WTC11 (cell line): ENCODE results near the gene CLEC4M. TPM values are rescaled to one million over a fixed set of nuclear protein-coding genes. Genes with fewer than 3 reads are reported as not detected.
A peak's percentile ranks its signal among the peaks of the same experiment; 100 is the strongest.

Experiments
- ATAC-seq: fragments of 200-7000 bp; cut with Tn5 transposase; 2 replicates; pipeline ENCODE4 v1.10.0; 2021; ENCODE audit warnings: mild to moderate bottlenecking, moderate library complexity
- CTCF ChIA-PET: fragments of 300-600 bp; sonication (Branson Sonifier 250); formaldehyde crosslinking; loops from one replicate; lab custom pipeline; 2021; ENCODE audit warnings: antibody characterized with exemption; lab: Charles Lee
- POLR2A ChIA-PET: fragments of 350-600 bp; sonication (Branson Sonifier 250); formaldehyde crosslinking; loops from one replicate; lab custom pipeline; 2021; ENCODE audit warnings: antibody characterized with exemption; lab: Charles Lee
- DNase-seq: peaks from one replicate; pipeline ENCODE4 v3.0.0; 2021; ENCODE audit warnings: low spot score
- H3K27ac Mint-ChIP-seq: 2 replicates; pipeline ENCODE4 v1.8.0; 2021; ENCODE audit warnings: mixed read lengths
- H3K27me3 Mint-ChIP-seq: 2 replicates; pipeline ENCODE4 v1.8.0; 2021; ENCODE audit warnings: low read depth, mild to moderate bottlenecking, moderate library complexity, mixed read lengths
- H3K36me3 Mint-ChIP-seq: 2 replicates; pipeline ENCODE4 v1.8.0; 2021; ENCODE audit warnings: mixed read lengths
- H3K4me1 Mint-ChIP-seq: 2 replicates; pipeline ENCODE4 v1.8.0; 2022; ENCODE audit warnings: mixed read lengths
- H3K4me3 Mint-ChIP-seq: 2 replicates; pipeline ENCODE4 v1.8.0; 2021; ENCODE audit warnings: mild to moderate bottlenecking, moderate library complexity, mixed read lengths
- H3K9me3 Mint-ChIP-seq: 2 replicates; pipeline ENCODE4 v1.8.0; 2021; ENCODE audit warnings: mixed read lengths
- ATF3 ChIP-seq: sonication (generic); formaldehyde crosslinking; conservative IDR thresholded peaks from 2 replicates; pipeline ENCODE4 v1.8.1; 2022; ENCODE audit warnings: mild to moderate bottlenecking, missing genetic modification reagents
- FOXJ3 ChIP-seq: sonication (generic); formaldehyde crosslinking; IDR thresholded peaks from 2 replicates; pipeline ENCODE4 v1.9.0; 2021; ENCODE audit warnings: missing genetic modification reagents, mild to moderate bottlenecking, borderline replicate concordance
- FOXP4 ChIP-seq: sonication (generic); formaldehyde crosslinking; IDR thresholded peaks from 2 replicates; pipeline ENCODE4 v1.8.0; 2022; ENCODE audit warnings: mild to moderate bottlenecking, missing genetic modification reagents
- GTF2I ChIP-seq: fragments of 250-450 bp; sonication (Bioruptor Pico); conservative IDR thresholded peaks from 2 replicates; pipeline ENCODE4 v1.4.0; 2021; ENCODE audit warnings: mild to moderate bottlenecking
- HMGA2 ChIP-seq: fragments of 250-450 bp; sonication (Bioruptor Pico); IDR thresholded peaks from 2 replicates; pipeline ENCODE4 v1.4.0; 2021; ENCODE audit warnings: mild to moderate bottlenecking, moderate library complexity
- MAX ChIP-seq: sonication (generic); formaldehyde crosslinking; IDR thresholded peaks from 2 replicates; pipeline ENCODE4 v1.8.0; 2022; ENCODE audit warnings: mild to moderate bottlenecking, missing genetic modification reagents
- NFYB ChIP-seq: sonication (generic); formaldehyde crosslinking; conservative IDR thresholded peaks from 2 replicates; pipeline ENCODE4 v1.8.0; 2022; ENCODE audit warnings: low read depth, missing genetic modification reagents
- NR1H2 ChIP-seq: sonication (generic); formaldehyde crosslinking; IDR thresholded peaks from 2 replicates; pipeline ENCODE4 v1.9.0; 2021; ENCODE audit warnings: mild to moderate bottlenecking, moderate library complexity, missing genetic modification reagents
- NR2C2 ChIP-seq: sonication (generic); formaldehyde crosslinking; IDR thresholded peaks from 2 replicates; pipeline ENCODE4 v1.8.0; 2022; ENCODE audit warnings: mild to moderate bottlenecking, missing genetic modification reagents
- RELA ChIP-seq: sonication (generic); formaldehyde crosslinking; IDR thresholded peaks from 2 replicates; pipeline ENCODE4 v1.8.1; 2022; ENCODE audit warnings: missing genetic modification reagents, mild to moderate bottlenecking, borderline replicate concordance
- RORB ChIP-seq: fragments of 250-450 bp; sonication (Bioruptor Pico); IDR thresholded peaks from 2 replicates; pipeline ENCODE4 v1.9.0; 2021; ENCODE audit warnings: mild to moderate bottlenecking
- SP1 ChIP-seq: sonication (generic); formaldehyde crosslinking; conservative IDR thresholded peaks from 2 replicates; pipeline ENCODE4 v1.8.1; 2022; ENCODE audit warnings: missing genetic modification reagents
- ZNF121 ChIP-seq: sonication (generic); formaldehyde crosslinking; IDR thresholded peaks from 2 replicates; pipeline ENCODE4 v1.8.0; 2023; ENCODE audit warnings: missing genetic modification reagents
- ZNF263 ChIP-seq: sonication (generic); formaldehyde crosslinking; IDR thresholded peaks from 2 replicates; pipeline ENCODE4 v1.8.1; 2022; ENCODE audit warnings: low read depth, mild to moderate bottlenecking, moderate library complexity, missing genetic modification reagents
- ZNF416 ChIP-seq: fragments of 250-450 bp; sonication (Bioruptor Pico); IDR thresholded peaks from 2 replicates; pipeline ENCODE4 v1.9.0; 2021; ENCODE audit warnings: mild to moderate bottlenecking, inconsistent platforms
- total RNA-seq: library from RNA; stranded (reverse); gene quantifications from 3 replicates; pipeline ENCODE4 v1.2.3, GENCODE V29; 2021

Gene CLEC4M
- total RNA-seq, 1 experiment from 2014 or later: not detected

GRCh38 chr19:7784856-7785255, 21.8 kb downstream of the CLEC4M start:
- CTCF ChIA-PET: no interaction called here
- Mint-ChIP-seq H3K27ac (no peak overlapping the region), H3K27me3 (peaks cover 69% of the 10 kb centered on the region)
- POLR2A ChIA-PET: no interaction called here
- TF ChIP-seq ATF3 (CRISPR knock-in tag) (no peak), FOXP4 (CRISPR knock-in tag) (no peak), FOXJ3 (CRISPR knock-in tag) (no peak), ZNF416 (CRISPR knock-in tag) (no peak), RELA (CRISPR knock-in tag) (no peak), NR1H2 (CRISPR knock-in tag) (no peak)
- TF ChIP-seq, all 79 proteins: peak for 0
- Mint-ChIP-seq H3K9me3 (peaks cover 11% of the 10 kb centered on the region), H3K4me1 (peaks cover 8% of the 10 kb centered on the region), H3K4me3 (no peak overlapping the region), H3K36me3 (no peaks in the 10 kb centered on the region)
- ATAC-seq (no peak), DNase-seq (no peak)

GRCh38 chr19:7787141-7787540, 24.1 kb downstream of the CLEC4M start:
- no peaks in the 10 kb centered on the region for H3K36me3 Mint-ChIP-seq
- H3K4me1 Mint-ChIP-seq: peaks cover 8% of the 10 kb centered on the region
- ChIA-PET CTCF (interaction anchor here (1.0 to 3.4 kb wide), 7 partner anchors 12 to 219 kb away, joined by 3 to 37 read pairs (median 4); partner anchors contain the start of gene TRAPPC5), POLR2A (interaction anchor here (1.1 kb wide), 1 partner anchor 74 kb away, joined by 3 read pairs; no protein-coding TSS in a partner anchor)
- DNase-seq (peak; percentile 57), ATAC-seq (peak; percentile 50)
- peak overlapping the region; percentile 63 for H3K4me3 Mint-ChIP-seq
- TF ChIP-seq NFYB: 0 out of 2 replicates have a peak, but pooled peaks have one; percentile 44
- no peak for TF ChIP-seq NR2C2 (CRISPR knock-in tag)
- H3K9me3 Mint-ChIP-seq: peaks cover 6% of the 10 kb centered on the region
- H3K27me3 Mint-ChIP-seq: peaks cover 78% of the 10 kb centered on the region
- H3K27ac Mint-ChIP-seq: no peak overlapping the region

GRCh38 chr19:7787602-7788177, 24.6 kb downstream of the CLEC4M start:
- ChIA-PET CTCF (interaction anchor here (1.0 to 3.4 kb wide), 7 partner anchors 12 to 219 kb away, joined by 3 to 37 read pairs (median 4); partner anchors contain the start of gene TRAPPC5), POLR2A (interaction anchor here (1.1 kb wide), 1 partner anchor 73 kb away, joined by 3 read pairs; no protein-coding TSS in a partner anchor)
- peaks cover 80% of the 10 kb centered on the region for H3K27me3 Mint-ChIP-seq
- DNase-seq: no peak
- ATAC-seq: no peak
- no peak overlapping the region for H3K27ac Mint-ChIP-seq
- peaks cover 12% of the 10 kb centered on the region for H3K4me1 Mint-ChIP-seq
- H3K4me3 Mint-ChIP-seq: peak overlapping the region; percentile 63
- 0 out of 2 replicates have a peak, but pooled peaks have one; percentile 42 for TF ChIP-seq MAX (CRISPR knock-in tag)
- no peak for TF ChIP-seq RORB
- H3K36me3 Mint-ChIP-seq: no peaks in the 10 kb centered on the region
- peaks cover 12% of the 10 kb centered on the region for H3K9me3 Mint-ChIP-seq

- no peaks in the 10 kb centered on the region for H3K36me3 Mint-ChIP-seq
- H3K27me3 Mint-ChIP-seq: peaks cover 74% of the 10 kb centered on the region
- no peak overlapping the region for H3K27ac Mint-ChIP-seq
- TF ChIP-seq ZNF416 (CRISPR knock-in tag): no peak
- TF ChIP-seq SP1 (CRISPR knock-in tag): 0 out of 2 replicates have a peak, but pooled peaks have one; percentile 16
- TF ChIP-seq ZNF121 (CRISPR knock-in tag): no peak
- no peak for TF ChIP-seq GTF2I (CRISPR knock-in tag)
- no peak for TF ChIP-seq HMGA2 (CRISPR knock-in tag)
- TF ChIP-seq ZNF263 (CRISPR knock-in tag): no peak
- TF ChIP-seq, all 79 proteins: peak for 1
- Mint-ChIP-seq H3K4me3 (peak overlapping the region; percentile 76), H3K9me3 (peaks cover 12% of the 10 kb centered on the region), H3K4me1 (peaks cover 12% of the 10 kb centered on the region)
- POLR2A ChIA-PET: interaction anchor here (0.6 to 0.7 kb wide), 2 partner anchors 24 to 115 kb away, joined by 3 read pairs; no protein-coding TSS in a partner anchor
- DNase-seq (peak; percentile 36), ATAC-seq (peak; percentile 39)
- CTCF ChIA-PET: interaction anchor here (0.6 to 3.4 kb wide), 4 partner anchors 11 to 719 kb away, joined by 3 to 37 read pairs (median 11); partner anchors contain the start of gene TRAPPC5
Observed at GRCh38 chr19:7788178-7788932, 25.3 kb downstream of the CLEC4M start.
